ENCODE results near the gene AKNA. TPM values are rescaled to one million over a fixed set of nuclear protein-coding genes. Genes with fewer than 3 reads are reported as not detected.

The AKNA gene
- total RNA-seq, 1 donor from 2014 or later = 297 TPM

- intact Hi-C loops (cut with micrococcal nuclease) = no loop called here
Observed at GRCh38 chr9:114310471-114311450, 77.0 kb downstream of the AKNA start.

DNA sequence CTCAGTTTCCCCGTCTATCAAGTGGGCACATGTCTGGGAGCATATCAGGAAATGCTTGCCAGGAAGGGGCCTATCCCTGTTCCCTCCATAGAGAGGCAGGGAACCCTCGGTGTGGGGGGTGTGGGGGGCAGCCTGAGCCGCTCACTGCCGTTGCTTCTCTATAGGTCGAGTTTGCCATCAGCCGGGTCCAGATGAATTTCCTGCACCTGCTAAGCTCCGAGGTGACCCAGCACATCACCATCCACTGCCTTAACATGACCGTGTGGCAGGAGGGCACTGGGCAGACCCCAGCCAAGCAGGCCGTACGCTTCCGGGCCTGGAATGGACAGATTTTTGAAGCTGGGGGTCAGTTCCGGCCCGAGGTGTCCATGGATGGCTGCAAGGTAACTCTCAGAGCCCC lies 78.7 kb downstream of the AKNA start:
- intact Hi-C loops (cut with micrococcal nuclease) = no loop called here

DNA sequence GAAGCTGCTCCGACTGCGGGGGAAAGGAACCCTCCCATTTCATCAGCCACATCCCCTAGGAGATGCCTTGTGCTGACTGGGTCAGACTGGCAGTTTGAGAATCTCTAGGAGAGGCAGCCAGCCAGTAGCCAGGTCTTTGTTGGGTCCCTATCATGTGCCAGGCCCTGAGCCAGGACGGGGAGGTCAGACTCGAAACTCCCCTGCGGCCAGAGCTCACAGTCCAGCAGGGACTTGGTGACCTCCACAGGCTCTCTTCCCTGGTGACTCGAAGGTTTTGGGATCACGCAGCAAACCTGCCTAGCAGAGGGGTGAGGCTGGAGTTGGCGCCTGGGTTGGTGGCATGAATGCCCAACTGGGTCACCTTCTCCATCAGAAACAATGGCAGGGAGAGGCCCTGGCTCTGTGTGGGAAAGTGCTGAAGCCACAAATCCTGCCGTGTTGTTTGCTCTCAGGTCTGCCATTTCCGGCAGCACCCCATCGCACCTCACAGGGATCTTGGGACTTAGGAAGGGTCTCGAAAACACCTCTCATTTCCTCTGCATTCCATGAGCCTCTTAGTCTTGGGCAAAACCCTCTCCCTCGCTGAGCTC lies 79.3 kb downstream of the AKNA start:
- intact Hi-C loops (cut with micrococcal nuclease) = no loop called here

- intact Hi-C loops (cut with micrococcal nuclease) = no loop called here
Observed at GRCh38 chr9:114307899-114308267, 79.9 kb downstream of the AKNA start.

- intact Hi-C loops (cut with micrococcal nuclease) = no loop called here
Observed at GRCh38 chr9:114304416-114305188, 83.2 kb downstream of the AKNA start.

DNA sequence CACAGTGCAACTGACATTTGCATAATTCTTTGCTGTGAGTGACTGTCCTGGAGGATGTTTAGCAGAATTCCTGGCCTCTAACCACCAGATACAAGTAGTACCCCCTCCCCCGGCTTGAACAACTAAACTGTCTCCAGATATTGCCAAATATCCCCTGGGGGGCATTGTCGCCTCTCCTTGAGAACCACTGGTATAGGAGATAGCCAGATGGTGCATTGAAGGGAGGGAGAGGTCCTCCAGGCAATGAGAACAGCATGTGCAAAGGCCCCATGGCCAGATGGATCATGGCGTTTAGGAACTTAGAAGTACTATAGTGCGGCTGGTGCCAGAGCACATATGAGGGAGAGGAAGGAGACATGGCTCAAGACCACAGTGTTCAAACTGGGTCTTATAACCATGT lies 83.8 kb downstream of the AKNA start:
- intact Hi-C loops (cut with micrococcal nuclease) = no loop called here

- intact Hi-C loops (cut with micrococcal nuclease) = no loop called here
Observed at GRCh38 chr9:114303571-114303970, 84.2 kb downstream of the AKNA start.

DNA sequence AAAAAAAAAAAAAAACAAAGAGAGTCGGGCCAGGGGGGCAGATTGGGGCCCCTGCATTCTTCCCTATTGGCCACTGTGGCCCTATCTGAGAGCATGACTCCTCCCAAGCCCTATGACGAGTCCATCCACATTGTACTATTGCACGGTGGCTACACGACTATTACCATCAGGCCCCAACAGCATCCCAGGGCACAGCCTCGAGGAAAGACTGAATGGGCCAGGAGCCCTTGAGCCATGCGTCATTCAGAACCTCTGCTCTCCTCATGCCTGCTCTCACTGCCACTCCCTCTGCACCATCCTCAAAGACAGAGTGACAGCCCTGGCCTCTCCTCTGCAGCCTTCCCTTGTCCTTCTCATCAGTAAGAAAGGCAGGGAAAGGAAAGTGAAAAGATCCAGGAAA lies 85.1 kb downstream of the AKNA start:
- intact Hi-C loops (cut with micrococcal nuclease) = no loop called here

GRCh38 chr9:114301798-114302565 lies 85.8 kb downstream of the AKNA start:
- intact Hi-C loops (cut with micrococcal nuclease) = no loop called here

DNA sequence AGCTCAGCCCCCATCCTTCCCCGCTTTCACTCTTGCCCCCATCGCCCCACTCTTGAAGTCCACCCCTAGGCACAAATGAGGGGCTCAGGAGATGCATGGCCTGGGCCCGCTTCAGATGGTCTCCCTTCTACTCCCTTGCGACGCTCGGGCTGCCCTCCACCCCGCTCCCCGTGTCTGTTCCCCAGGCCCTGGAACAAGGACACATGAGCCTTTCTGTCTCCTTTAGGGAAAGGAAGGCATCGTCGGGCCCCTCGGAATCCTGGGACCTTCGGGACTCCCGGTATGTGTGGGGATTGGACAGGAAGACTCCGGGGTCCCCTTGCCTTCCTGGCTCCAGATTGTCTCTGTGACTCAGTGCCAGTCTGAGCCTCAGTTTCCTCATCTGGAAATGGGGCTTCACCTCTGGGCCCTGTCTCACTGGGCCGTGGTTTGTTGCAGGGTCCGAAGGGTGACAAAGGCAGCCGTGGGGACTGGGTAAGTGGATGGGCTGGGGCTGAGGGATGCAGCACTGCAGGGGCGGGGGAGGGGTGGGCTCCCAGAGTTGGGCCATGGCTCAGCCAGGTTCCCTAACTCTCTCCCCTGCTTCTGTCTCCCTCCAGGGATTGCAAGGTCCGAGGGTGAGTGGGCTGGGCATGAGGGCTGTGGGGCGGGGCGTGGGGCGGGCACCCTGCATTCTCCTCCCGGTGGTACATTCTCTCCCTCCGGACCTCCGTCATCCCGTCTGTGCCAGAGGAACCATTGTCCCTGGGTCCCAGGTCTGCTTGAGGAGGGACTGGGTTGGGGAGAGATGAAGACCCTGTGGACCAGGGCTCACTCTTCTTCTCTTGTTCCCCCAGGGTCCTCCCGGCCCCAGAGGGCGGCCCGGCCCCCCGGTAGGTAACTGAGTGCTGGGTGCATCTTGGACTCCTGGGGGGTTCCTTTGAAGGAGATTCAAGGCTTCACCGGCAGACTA lies 86.7 kb downstream of the AKNA start:
- intact Hi-C loops (cut with micrococcal nuclease) = no loop called here

DNA sequence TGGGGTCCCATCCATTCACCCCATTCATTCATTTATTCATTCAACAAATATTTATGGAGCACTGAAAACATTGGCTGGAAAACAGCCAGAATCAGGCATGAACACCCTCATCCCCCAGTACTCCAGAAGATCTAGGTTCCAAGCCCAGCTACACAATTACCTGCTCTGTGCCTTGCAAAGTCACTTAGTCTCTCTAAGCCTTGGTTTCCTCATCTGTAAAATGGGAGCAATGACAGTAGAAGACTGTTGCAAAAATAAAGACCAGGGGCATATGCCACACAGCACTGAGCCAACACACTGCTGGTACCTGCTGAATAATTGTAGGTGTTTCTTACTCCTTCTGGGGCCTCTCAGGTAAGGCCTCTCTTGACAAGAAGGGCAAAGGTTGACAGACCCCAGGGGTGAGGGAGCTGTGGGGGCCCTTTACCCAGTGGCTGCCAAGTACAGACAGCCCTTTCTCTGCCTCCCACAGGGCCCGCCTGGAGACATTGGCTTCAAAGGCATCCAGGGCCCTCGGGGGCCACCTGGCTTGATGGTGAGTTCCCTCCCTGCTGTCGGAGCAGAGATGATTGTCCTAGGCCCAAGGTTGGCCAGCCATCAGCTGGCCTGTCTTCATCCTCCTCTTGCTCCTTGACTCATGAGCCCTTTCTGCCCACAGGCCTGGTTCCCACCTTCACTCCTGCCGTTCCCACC lies 87.5 kb downstream of the AKNA start:
- intact Hi-C loops (cut with micrococcal nuclease) = no loop called here

GRCh38 chr9:114299286-114300152 lies 88.3 kb downstream of the AKNA start:
- intact Hi-C loops (cut with micrococcal nuclease) = no loop called here

GRCh38 chr9:114296338-114296737 lies 91.4 kb downstream of the AKNA start:
- intact Hi-C loops (cut with micrococcal nuclease) = no loop called here

GRCh38 chr9:114294664-114295063 lies 93.1 kb downstream of the AKNA start:
- intact Hi-C loops (cut with micrococcal nuclease) = no loop called here

DNA sequence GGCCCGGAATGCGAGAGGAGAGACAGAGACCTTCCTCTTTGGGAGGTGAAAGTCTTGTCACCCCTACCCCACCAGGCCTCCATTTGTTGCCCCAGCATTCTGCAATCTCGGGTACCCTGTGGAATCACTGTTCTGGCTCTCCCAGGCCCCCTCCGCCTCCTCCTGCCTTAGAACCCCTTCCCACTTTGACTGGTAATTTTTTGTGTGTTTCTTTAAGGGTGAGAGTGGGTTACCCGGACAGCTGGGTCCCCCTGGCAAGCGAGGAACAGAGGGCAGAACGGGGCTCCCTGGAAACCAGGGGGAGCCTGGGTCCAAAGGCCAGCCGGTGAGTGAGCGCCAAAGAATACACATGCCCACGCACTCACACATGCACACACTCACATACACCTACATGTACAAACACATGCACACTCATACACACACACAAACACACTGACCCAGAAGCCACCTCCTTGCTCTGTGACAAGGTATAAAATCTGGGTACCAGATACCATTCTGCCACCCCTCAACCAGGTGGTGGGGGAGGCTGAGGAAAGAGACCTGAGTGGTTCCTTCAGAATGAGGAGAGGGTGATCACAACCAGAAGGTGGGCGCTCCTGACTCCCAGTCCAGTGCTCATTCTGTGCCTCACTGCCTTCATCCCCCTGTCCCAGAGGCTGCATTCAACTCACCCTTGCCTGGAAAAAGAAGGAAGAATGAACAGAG lies 95.7 kb downstream of the AKNA start:
- intact Hi-C loops (cut with micrococcal nuclease) = loop anchor here (1.0 kb wide), 3 partner anchors 137 to 210 kb away; partner anchors contain the start of gene COL27A1

- intact Hi-C loops (cut with micrococcal nuclease) = loop anchor here (1.0 kb wide), 3 partner anchors 136 to 209 kb away; partner anchors contain the start of gene COL27A1
Observed at GRCh38 chr9:114291064-114291474, 96.7 kb downstream of the AKNA start.

DNA sequence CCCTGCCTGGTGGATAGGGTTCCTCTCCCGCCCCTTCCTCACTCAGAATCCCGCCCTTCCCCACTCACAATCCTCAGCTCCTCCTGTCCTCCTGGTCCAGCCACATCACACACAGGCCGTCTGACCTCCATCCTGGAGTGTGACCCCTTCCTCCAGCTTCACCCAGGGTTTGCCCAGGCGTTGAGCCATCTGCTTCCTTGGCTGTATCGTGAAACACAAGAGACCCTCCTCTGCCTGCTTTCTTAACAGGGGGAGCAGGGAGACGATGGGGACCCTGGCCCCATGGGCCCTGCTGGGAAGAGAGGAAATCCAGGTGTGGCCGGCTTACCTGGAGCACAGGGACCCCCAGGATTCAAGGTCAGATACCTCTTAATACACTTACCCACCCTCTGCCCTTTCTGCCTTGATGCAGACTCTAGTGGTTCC lies 97.2 kb downstream of the AKNA start:
- intact Hi-C loops (cut with micrococcal nuclease) = no loop called here
